AG10803 (cell line): Measurements from ENCODE around the gene POLR1E.

ENCODE experiments used
- DNase-seq: peaks from one replicate; pipeline ENCODE4 v3.0.0; 2010; ENCODE audit warnings: low read depth
- H3K4me3 ChIP-seq: 2 replicates; pipeline ENCODE4 v1.5.1; 2011; ENCODE audit warnings: mild to moderate bottlenecking, low read length, control low read depth
- CTCF ChIP-seq: conservative IDR thresholded peaks from 2 replicates; pipeline ENCODE4 v1.5.1; 2011; ENCODE audit warnings: mild to moderate bottlenecking, low read length, control low read depth, inconsistent platforms

Gene POLR1E

GRCh38 chr9:37514999-37515398 is 29.3 kb downstream of the POLR1E start:
- no peak for TF ChIP-seq CTCF

GRCh38 chr9:37515620-37516258 is 30.0 kb downstream of the POLR1E start:
- no peak overlapping the region for H3K4me3 ChIP-seq
- no peak for TF ChIP-seq CTCF
- no peak for DNase-seq

More at GRCh38 chr9:37514999-37515398, 29.3 kb downstream of the POLR1E start:
- H3K4me3 ChIP-seq: no peak overlapping the region
- DNase-seq: no peak

- TF ChIP-seq CTCF: no peak
- no peak for DNase-seq
Observed at GRCh38 chr9:37517923-37518322, 32.2 kb downstream of the POLR1E start.

GRCh38 chr9:37520641-37521040 is 34.9 kb downstream of the POLR1E start:
- H3K4me3 ChIP-seq: no peak overlapping the region
- no peak for DNase-seq
- TF ChIP-seq CTCF: 0 out of 2 replicates have a peak, but pooled peaks have one; percentile 7

More at GRCh38 chr9:37517923-37518322, 32.2 kb downstream of the POLR1E start:
- H3K4me3 ChIP-seq: no peak overlapping the region

GRCh38 chr9:37521111-37521510 is 35.4 kb downstream of the POLR1E start:
- no peak for DNase-seq
- H3K4me3 ChIP-seq: no peak overlapping the region
- no peak for TF ChIP-seq CTCF

GRCh38 chr9:37522971-37523370 is 37.2 kb downstream of the POLR1E start:
- no peak for TF ChIP-seq CTCF
- DNase-seq: no peak
- no peak overlapping the region for H3K4me3 ChIP-seq

GRCh38 chr9:37523916-37524315 is 38.2 kb downstream of the POLR1E start:
- DNase-seq: no peak
- no peak for TF ChIP-seq CTCF

More at GRCh38 chr9:37523916-37524315, 38.2 kb downstream of the POLR1E start:
- H3K4me3 ChIP-seq: no peak overlapping the region
